H1 (cell line): Measurements from ENCODE around the gene NEK3. TPM values are rescaled to one million over a fixed set of nuclear protein-coding genes. Genes with fewer than 3 reads are reported as not detected.

Experiments
- CTCF ChIA-PET: fragments of 300-600 bp; sonication (Branson Sonifier 250); formaldehyde crosslinking; loops from one replicate; lab custom pipeline; 2021; ENCODE audit not compliant: partially characterized antibody; lab: Charles Lee
- POLR2A ChIA-PET: fragments of 300-600 bp; sonication (Branson Sonifier 250); formaldehyde crosslinking; loops from one replicate; lab custom pipeline; 2021; ENCODE audit warnings: inconsistent platforms; ENCODE audit not compliant: partially characterized antibody; lab: Charles Lee
- DNase-seq, 2 experiments: peaks; one replicate each; pipeline versions ENCODE4 v3.0.0 to v3.0.0-alpha.2; 2010 to 2022; ENCODE audit warnings: low spot score in 2 of 2, low read depth in 1 of 2, mixed read lengths in 1 of 2
- FAIRE-seq: peaks from 2 replicates; lab custom pipeline; 2011; peaks lifted over from hg19 to GRCh38; lab: Jason Lieb, UNC
- H2AFZ ChIP-seq: 2 replicates; pipeline ENCODE4 v1.8.1; 2012; ENCODE audit warnings: low read length, inconsistent platforms
- H2AK5ac ChIP-seq: 2 replicates; pipeline ENCODE4 v1.6.1; 2013; ENCODE audit warnings: low read depth, low read length
- H2BK120ac ChIP-seq: replicated peaks from 2 replicates; pipeline ENCODE3; 2013; ENCODE audit warnings: low read depth, low read length, inconsistent platforms
- H2BK12ac ChIP-seq: 2 replicates; pipeline ENCODE4 v1.6.1; 2013; ENCODE audit warnings: low read depth, low read length
- H2BK15ac ChIP-seq: 2 replicates; pipeline ENCODE4 v1.6.1; 2013; ENCODE audit warnings: low read length
- H2BK20ac ChIP-seq: 2 replicates; pipeline ENCODE4 v1.6.1; 2013; ENCODE audit warnings: low read length
- H2BK5ac ChIP-seq: 2 replicates; pipeline ENCODE4 v1.6.1; 2013; ENCODE audit warnings: low read depth, low read length
- H3K14ac ChIP-seq: 2 replicates; pipeline ENCODE4 v1.6.1; 2013; ENCODE audit warnings: inconsistent platforms; ENCODE audit not compliant: insufficient read length
- H3K18ac ChIP-seq: 2 replicates; pipeline ENCODE4 v1.6.1; 2013; ENCODE audit warnings: low read length; ENCODE audit errors: extremely low read depth
- H3K23ac ChIP-seq: 2 replicates; pipeline ENCODE4 v1.6.1; 2013; ENCODE audit warnings: inconsistent platforms; ENCODE audit not compliant: insufficient read length
- H3K23me2 ChIP-seq: 2 replicates; pipeline ENCODE4 v1.6.1; 2013; ENCODE audit warnings: low read depth, low read length
- H3K27ac ChIP-seq: 2 replicates; pipeline ENCODE4 v1.6.1; 2011; ENCODE audit warnings: low read depth, low read length, inconsistent platforms
- H3K27me3 ChIP-seq, 4 experiments: replicated peaks in 1 of 4; 1 replicate in 1 of 4; 2 replicates in 3 of 4; pipeline versions ENCODE4 v1.6.1 to v1.8.1; 2011 to 2013; ENCODE audit warnings: low read length in 3 of 4, mild to moderate bottlenecking in 3 of 4, inconsistent platforms in 2 of 4, mixed read lengths in 2 of 4, moderate library complexity in 1 of 4; ENCODE audit not compliant: control insufficient read depth in 3 of 4, insufficient read depth in 3 of 4; ENCODE audit errors: extremely low read depth in 1 of 4
- H3K36me3 ChIP-seq, 4 experiments: 2 replicates each; pipeline versions ENCODE4 v1.6.1 to v1.8.1; 2011 to 2013; ENCODE audit warnings: mild to moderate bottlenecking in 4 of 4, low read length in 3 of 4, moderate library complexity in 2 of 4, control low read depth in 1 of 4, inconsistent platforms in 1 of 4; ENCODE audit not compliant: insufficient read depth in 4 of 4, control insufficient read depth in 2 of 4
- H3K4ac ChIP-seq: replicated peaks from 2 replicates; pipeline ENCODE3; 2013; ENCODE audit warnings: low read length, low read depth, mixed read lengths, inconsistent platforms; ENCODE audit not compliant: insufficient read length
- H3K4me1 ChIP-seq, 4 experiments: replicated peaks in 1 of 4; 1 replicate in 1 of 4; 2 replicates in 3 of 4; pipeline versions ENCODE4 v1.6.1 to v1.8.1; 2011 to 2013; ENCODE audit warnings: low read length in 3 of 4, inconsistent platforms in 2 of 4, mixed read lengths in 1 of 4; ENCODE audit not compliant: insufficient read depth in 4 of 4, control insufficient read depth in 3 of 4
- H3K4me2 ChIP-seq, 2 experiments: 2 replicates each; pipeline versions ENCODE4 v1.6.1 to v1.8.1; 2011 to 2013; ENCODE audit warnings: low read depth in 2 of 2, low read length in 2 of 2, control low read depth in 1 of 2, inconsistent platforms in 1 of 2, mild to moderate bottlenecking in 1 of 2; ENCODE audit not compliant: insufficient read depth in 1 of 2
- H3K4me3 ChIP-seq, 4 experiments: fragments of 200-600, 300-600 bp in 1 of 4; sonication (generic), shearing (Covaris generic), sonication (Bioruptor Twin) in 1 of 4; 2 replicates each; pipeline versions ENCODE4 v1.5.1 to v1.8.1; 2011 to 2016; ENCODE audit warnings: low read length in 4 of 4, low read depth in 3 of 4, control low read depth in 2 of 4, inconsistent platforms in 2 of 4, mild to moderate bottlenecking in 2 of 4, mixed read lengths in 1 of 4, moderate library complexity in 1 of 4; ENCODE audit not compliant: insufficient read depth in 2 of 4; ENCODE audit errors: extremely low read depth in 1 of 4
- H3K56ac ChIP-seq: replicated peaks from 2 replicates; pipeline ENCODE3; 2013; ENCODE audit warnings: low read depth, mild to moderate bottlenecking, mixed read lengths, low read length, inconsistent platforms; ENCODE audit not compliant: insufficient read length
- H3K79me1 ChIP-seq: 2 replicates; pipeline ENCODE4 v1.6.1; 2013; ENCODE audit warnings: low read depth, low read length, control low read depth
- H3K79me2 ChIP-seq, 2 experiments: 2 replicates each; pipeline versions ENCODE4 v1.6.1 to v1.8.1; 2012 to 2013; ENCODE audit warnings: low read length in 2 of 2, mild to moderate bottlenecking in 2 of 2, inconsistent platforms in 1 of 2; ENCODE audit not compliant: insufficient read depth in 2 of 2, control insufficient read depth in 1 of 2
- H3K9ac ChIP-seq, 4 experiments: replicated peaks in 1 of 4; 1 replicate in 1 of 4; 2 replicates in 3 of 4; pipeline versions ENCODE4 v1.6.1 to v1.8.1; 2011 to 2013; ENCODE audit warnings: low read depth in 3 of 4, low read length in 3 of 4, control low read depth in 2 of 4, mild to moderate bottlenecking in 2 of 4, moderate library complexity in 2 of 4, inconsistent platforms in 1 of 4; ENCODE audit errors: extremely low read depth in 1 of 4
- H3K9me3 ChIP-seq, 2 experiments: 2 replicates each; pipeline versions ENCODE4 v1.6.1 to v1.8.1; 2012 to 2013; ENCODE audit warnings: mild to moderate bottlenecking in 2 of 2, moderate library complexity in 2 of 2, control low read depth in 1 of 2, inconsistent platforms in 1 of 2, low read depth in 1 of 2, low read length in 1 of 2, mixed read lengths in 1 of 2; ENCODE audit not compliant: insufficient read depth in 2 of 2
- H4K20me1 ChIP-seq, 2 experiments: replicated peaks in 1 of 2; 2 replicates each; pipeline versions ENCODE3 to v1.8.1; 2011 to 2013; ENCODE audit warnings: inconsistent platforms in 2 of 2, low read length in 2 of 2, mild to moderate bottlenecking in 1 of 2; ENCODE audit not compliant: insufficient read depth in 2 of 2, control insufficient read depth in 1 of 2
- H4K5ac ChIP-seq: 2 replicates; pipeline ENCODE4 v1.6.1; 2013; ENCODE audit warnings: low read length, low read depth, mixed read lengths, inconsistent platforms; ENCODE audit not compliant: insufficient read length
- H4K8ac ChIP-seq: 2 replicates; pipeline ENCODE4 v1.8.0; 2013; ENCODE audit warnings: mild to moderate bottlenecking, moderate library complexity, low read length, inconsistent platforms; ENCODE audit not compliant: insufficient read depth; ENCODE audit errors: extremely low read depth
- H4K91ac ChIP-seq: replicated peaks from 2 replicates; pipeline ENCODE3; 2013; ENCODE audit warnings: low read length, mixed read lengths, inconsistent platforms; ENCODE audit not compliant: insufficient read length
- CBX5 ChIP-seq: fragments of 300-800, 300-1000 bp; sonication (generic); IDR thresholded peaks from 2 replicates; pipeline ENCODE4 v1.7.1; 2016; ENCODE audit warnings: antibody characterized with exemption, low read length, low read depth
- CBX8 ChIP-seq: fragments of 300-800, 300-1000 bp; sonication (generic); IDR thresholded peaks from 2 replicates; pipeline ENCODE4 v1.7.1; 2016; ENCODE audit warnings: low read depth, low read length, borderline replicate concordance
- CHD2 ChIP-seq: IDR thresholded peaks from 2 replicates; pipeline ENCODE4 v1.6.1; 2012; ENCODE audit warnings: low read length, improper control_type of control experiment
- CTBP2 ChIP-seq: IDR thresholded peaks from 2 replicates; pipeline ENCODE4 v1.7.0; 2011; ENCODE audit warnings: borderline replicate concordance, mild to moderate bottlenecking, moderate library complexity, mixed read lengths, low read length; ENCODE audit not compliant: insufficient read depth, insufficient read length
- MAX ChIP-seq: IDR thresholded peaks from 2 replicates; pipeline ENCODE4 v1.6.1; 2012; ENCODE audit warnings: inconsistent platforms
- POLR2A ChIP-seq, 2 experiments: IDR thresholded peaks; 1 replicate in 1 of 2; 2 replicates in 1 of 2; pipeline ENCODE4 v1.6.1; 2011; ENCODE audit warnings: low read depth in 2 of 2, low read length in 2 of 2, mild to moderate bottlenecking in 2 of 2; ENCODE audit errors: control extremely low read depth in 1 of 2
- POLR2AphosphoS5 ChIP-seq: IDR thresholded peaks from 2 replicates; pipeline ENCODE4 v1.6.1; 2011; ENCODE audit warnings: low read depth, low read length
- RAD21 ChIP-seq, 2 experiments: IDR thresholded peaks in 1 of 2; conservative IDR thresholded peaks in 1 of 2; 2 replicates each; pipeline ENCODE4 v1.6.1; 2011; ENCODE audit warnings: low read depth in 2 of 2, low read length in 2 of 2, improper control_type of control experiment in 1 of 2, inconsistent platforms in 1 of 2, mild to moderate bottlenecking in 1 of 2, moderate library complexity in 1 of 2
- RBBP5 ChIP-seq: IDR thresholded peaks from 2 replicates; pipeline ENCODE4 v1.7.1; 2012; ENCODE audit warnings: low read depth, mild to moderate bottlenecking, inconsistent platforms, low read length, moderate library complexity, borderline replicate concordance
- SIRT6 ChIP-seq: IDR thresholded peaks from one replicate; pipeline ENCODE4 v1.7.1; 2012; ENCODE audit warnings: low read length, inconsistent platforms
- SP1 ChIP-seq: IDR thresholded peaks from 2 replicates; pipeline ENCODE4 v1.6.1; 2011; ENCODE audit warnings: low read depth, low read length
- TEAD4 ChIP-seq: IDR thresholded peaks from 2 replicates; pipeline ENCODE4 v1.6.1; 2012; ENCODE audit warnings: low read depth, low read length, inconsistent platforms, mixed read lengths
- whole genome bisulfite sequencing, 2 experiments: shearing (Covaris generic) in 1 of 2; methylation state at CpG; one replicate each; pipeline versions ENCODE4 v1.1.6 to v1.1.7; 2013 to 2015; ENCODE audit warnings: low lambda C conversion rate in 2 of 2, mixed read lengths in 2 of 2, inconsistent platforms in 1 of 2, low coverage in 1 of 2, missing lambda C conversion rate in 1 of 2; ENCODE audit not compliant: insufficient replicate concordance in 2 of 2, insufficient coverage in 1 of 2, insufficient read length in 1 of 2; ENCODE audit errors: extremely low coverage in 1 of 2, missing lambda C conversion rate in 1 of 2; 5-methylcytosine and 5-hydroxymethylcytosine counted together
- polyA plus RNA-seq, 7 experiments: library from polyadenylated mRNA; depleted of rRNA in 3 of 7; stranded (reverse) in 5 of 7; unstranded in 2 of 7; fragments of >200 nt in 5 of 7; fragments of 200-250 nt in 2 of 7; gene quantifications; 1 replicate in 5 of 7; 2 replicates in 1 of 7; 4 replicates in 1 of 7; pipeline versions ENCODE4 v1.2.1 to v1.2.3, GENCODE V29; 2011 to 2013; ENCODE audit warnings: missing spikeins in 2 of 7, mixed read lengths in 2 of 7
- total RNA-seq: library from RNA; stranded (reverse); fragmentation: NEBNext Ultra II Directional; extraction: Animal tissue kit (Norgen Biotek cat#: 25700); gene quantifications from 2 replicates; pipeline ENCODE4 v1.2.1, GENCODE V29; 2021

Gene NEK3
- total and polyA plus RNA-seq, 2 of the 8 experiments (the other 6 are each of a cell fraction or from before 2014, with no cell fraction given) = 11.4 to 26.0 TPM

- Histone ChIP-seq H3K4me1 (no peaks in the 10 kb centered on the region), H2BK12ac (no peak overlapping the region), H3K23ac (no peak overlapping the region), H4K8ac (no peak overlapping the region), H3K9me3 (no peaks in the 10 kb centered on the region), H3K27me3 (no peaks in the 10 kb centered on the region), H3K14ac (no peak overlapping the region), H3K56ac (no peak overlapping the region), H2BK5ac (no peak overlapping the region), H4K91ac (no peak overlapping the region), H3K36me3 (peaks cover 0 to 44% (median 8%) of the 10 kb centered on the region in 4 experiments; a peak in 5 of 8 replicates), H4K5ac (no peak overlapping the region), H2AFZ (no peak overlapping the region), H2BK20ac (no peak overlapping the region), H2BK120ac (no peak overlapping the region), H3K4ac (no peak overlapping the region), H4K20me1 (no peaks in the 10 kb centered on the region), H3K4me2 (no peak overlapping the region), H3K9ac (no peak overlapping the region), H3K23me2 (no peaks in the 10 kb centered on the region), H3K4me3 (no peak overlapping the region), H3K79me1 (no peaks in the 10 kb centered on the region), H3K27ac (no peak overlapping the region), H3K79me2 (no peaks in the 10 kb centered on the region), H3K18ac (no peak overlapping the region), H2BK15ac (no peak overlapping the region), H2AK5ac (no peak overlapping the region)
- POLR2A ChIA-PET = interaction anchor here (1.1 kb wide), 1 partner anchor 25 kb away, joined by 3 read pairs; no protein-coding TSS in a partner anchor
- CTCF ChIA-PET = interaction anchor here (0.6 to 0.9 kb wide), 2 partner anchors 32 to 316 kb away, joined by 3 read pairs; no protein-coding TSS in a partner anchor
- 87% methylated on average over 5 of the region's 5 CpGs; no CpG with 5 or more reads in 1 of the 2 experiments for WGBS, 2 experiments
- FAIRE-seq (no peak), DNase-seq (no peak)
- TF ChIP-seq CTBP2 (no peak), TEAD4 (no peak), MAX (no peak), RBBP5 (no peak), CBX5 (no peak), CBX8 (no peak), SP1 (no peak), CHD2 (no peak), SIRT6 (no peak), POLR2A (IDR thresholded peaks at IDR 0.05; ENCODE audit: control extremely low read depth in 1 of 2, low read depth in 2 of 2, low read length in 2 of 2) (no peak), POLR2AphosphoS5 (no peak), RAD21 (IDR thresholded peaks at IDR 0.05 in 1 of 2, conservative IDR thresholded peaks at IDR 0.05 in 1 of 2; ENCODE audit: low read depth in 2 of 2, low read length in 2 of 2) (no peak)
These were observed 10.4 kb upstream of the NEK3 start for GRCh38 chr13:52169839-52170238.
